HepG2 (cell line): ENCODE results near the gene GCH1. TPM values are rescaled to one million over a fixed set of nuclear protein-coding genes. Genes with fewer than 3 reads are reported as not detected.

Experiments
- ATAC-seq: fragments of 200-7000 bp; cut with Tn5 transposase; 3 replicates; pipeline ENCODE4 v1.9.1; 2020; ENCODE audit warnings: mild to moderate bottlenecking, moderate library complexity
- BruUV-seq: library from RNA; stranded (reverse); fragments of 400-500 nt; replicated peaks from 2 replicates; lab custom pipeline; 2021; lab: Mats Ljungman, UMichigan
- CTCF ChIA-PET: fragments of 300-600 bp; formaldehyde crosslinking; extraction: SDS; loops from one replicate; lab custom pipeline; 2021; ENCODE audit warnings: low total read pairs, inconsistent platforms, low intra/inter-chr PET ratio; lab: Yijun Ruan, JAX
- POLR2A ChIA-PET: fragments of 350-600 bp; sonication (Branson Sonifier 250); formaldehyde crosslinking; loops from one replicate; lab custom pipeline; 2020; ENCODE audit warnings: antibody characterized with exemption, inconsistent platforms; lab: Yijun Ruan, JAX
- DNase-seq: peaks from one replicate; pipeline ENCODE4 v3.0.0-alpha.2; 2015; ENCODE audit warnings: low spot score
- FAIRE-seq: peaks from 3 replicates; lab custom pipeline; 2011; peaks lifted over from hg19 to GRCh38; lab: Jason Lieb, UNC
- H2AFZ ChIP-seq: one replicate; pipeline ENCODE4 v1.6.1; 2011; ENCODE audit warnings: low read length, inconsistent platforms
- H3K27ac ChIP-seq: fragments of 300-600 bp; 3 replicates; pipeline ENCODE4 v1.8.0; 2011; ENCODE audit warnings: mixed run types, mild to moderate bottlenecking, mixed read lengths, low read length, inconsistent platforms; ENCODE audit not compliant: insufficient read depth; ENCODE audit errors: extremely low read length
- H3K27me3 ChIP-seq, 2 experiments: fragments of 200-600 bp in 1 of 2; 2 replicates in 1 of 2; 3 replicates in 1 of 2; pipeline versions ENCODE4 v1.6.0 to v1.8.0; 2011; ENCODE audit warnings: low read length in 2 of 2, mild to moderate bottlenecking in 2 of 2, moderate library complexity in 2 of 2, inconsistent platforms in 1 of 2; ENCODE audit not compliant: insufficient read depth in 2 of 2, control insufficient read depth in 1 of 2
- H3K36me3 ChIP-seq, 2 experiments: fragments of 200-600 bp in 1 of 2; replicated peaks in 1 of 2; 2 replicates in 1 of 2; 3 replicates in 1 of 2; pipeline versions ENCODE4 v1.5.1 to v1.8.0; 2011; ENCODE audit warnings: low read length in 2 of 2, inconsistent platforms in 1 of 2; ENCODE audit not compliant: insufficient read depth in 2 of 2, control insufficient read depth in 1 of 2
- H3K4me1 ChIP-seq: 2 replicates; pipeline ENCODE4 v1.5.1; 2012; ENCODE audit warnings: low read length, inconsistent platforms; ENCODE audit not compliant: insufficient read depth
- H3K4me2 ChIP-seq: 2 replicates; pipeline ENCODE4 v1.6.0; 2011; ENCODE audit warnings: low read depth, low read length, inconsistent platforms
- H3K4me3 ChIP-seq, 3 experiments: fragments of 200-600 bp in 1 of 3; sonication (generic), shearing (Covaris generic) in 1 of 3; replicated peaks in 1 of 3; 2 replicates each; pipeline ENCODE4 v1.5.1; 2011 to 2016; ENCODE audit warnings: low read length in 3 of 3, inconsistent platforms in 2 of 3, low read depth in 2 of 3, mild to moderate bottlenecking in 2 of 3, control low read depth in 1 of 3, mixed read lengths in 1 of 3; ENCODE audit not compliant: insufficient read depth in 1 of 3
- H3K79me2 ChIP-seq: one replicate; pipeline ENCODE4 v1.6.1; 2011; ENCODE audit warnings: low read length, inconsistent platforms; ENCODE audit not compliant: insufficient read depth
- H3K9ac ChIP-seq: 2 replicates; pipeline ENCODE4 v1.6.0; 2011; ENCODE audit warnings: mild to moderate bottlenecking, low read depth, low read length, inconsistent platforms; ENCODE audit not compliant: insufficient read depth
- H3K9me3 ChIP-seq: 2 replicates; pipeline ENCODE4 v1.5.1; 2012; ENCODE audit warnings: mild to moderate bottlenecking, low read length
- H4K20me1 ChIP-seq: 2 replicates; pipeline ENCODE4 v1.6.0; 2011; ENCODE audit warnings: inconsistent platforms, mild to moderate bottlenecking, low read length, moderate library complexity; ENCODE audit not compliant: insufficient read depth
- ATF7 ChIP-seq, 2 experiments: fragments of 450-650 bp in 1 of 2; sonication (generic) in 1 of 2; formaldehyde crosslinking in 1 of 2; IDR thresholded peaks; 2 replicates each; pipeline versions ENCODE4 v1.4.0 to v1.6.1; 2016 to 2020; ENCODE audit warnings: antibody characterized with exemption in 1 of 2, mild to moderate bottlenecking in 1 of 2, missing genetic modification reagents in 1 of 2
- CEBPG ChIP-seq: IDR thresholded peaks from 2 replicates; pipeline ENCODE4 v1.6.1; 2016
- CREB1 ChIP-seq, 2 experiments: fragments of 450-650 bp in 1 of 2; IDR thresholded peaks; 2 replicates each; pipeline ENCODE4 v1.6.1; 2016 to 2017; ENCODE audit warnings: control low read depth in 1 of 2, mild to moderate bottlenecking in 1 of 2, missing compliant biosample characterization in 1 of 2, missing genetic modification characterization in 1 of 2
- CREM ChIP-seq, 2 experiments: sonication (generic) in 1 of 2; formaldehyde crosslinking in 1 of 2; IDR thresholded peaks; 2 replicates each; pipeline versions ENCODE4 v1.4.0 to v1.6.1; 2016 to 2020; ENCODE audit warnings: antibody characterized with exemption in 1 of 2, mild to moderate bottlenecking in 1 of 2, missing genetic modification reagents in 1 of 2
- FOXA3 ChIP-seq: IDR thresholded peaks from 2 replicates; pipeline ENCODE4 v1.6.1; 2016; ENCODE audit warnings: missing genetic modification reagents, missing compliant biosample characterization
- HNF4A ChIP-seq: sonication (generic); formaldehyde crosslinking; IDR thresholded peaks from 2 replicates; pipeline ENCODE4 v1.4.0; 2020; ENCODE audit warnings: missing genetic modification reagents
- HNF4G ChIP-seq, 2 experiments: sonication (generic) in 1 of 2; formaldehyde crosslinking in 1 of 2; IDR thresholded peaks; 2 replicates each; pipeline versions ENCODE4 v1.4.0 to v1.6.1; 2011 to 2020; ENCODE audit warnings: borderline replicate concordance in 2 of 2, low read depth in 2 of 2, mild to moderate bottlenecking in 2 of 2, low read length in 1 of 2, missing genetic modification reagents in 1 of 2, moderate library complexity in 1 of 2
- PHF21A ChIP-seq: sonication (generic); formaldehyde crosslinking; IDR thresholded peaks from 2 replicates; pipeline ENCODE4 v1.5.0; 2020; ENCODE audit warnings: mild to moderate bottlenecking, missing genetic modification reagents
- ZBTB21 ChIP-seq: sonication (generic); formaldehyde crosslinking; IDR thresholded peaks from 2 replicates; pipeline ENCODE4 v1.4.0; 2020; ENCODE audit warnings: missing genetic modification reagents
- ZNF232 ChIP-seq: sonication (generic); formaldehyde crosslinking; IDR thresholded peaks from 2 replicates; pipeline ENCODE4 v1.4.0; 2020; ENCODE audit warnings: missing genetic modification reagents, borderline replicate concordance
- ZNF329 ChIP-seq: sonication (generic); formaldehyde crosslinking; IDR thresholded peaks from 2 replicates; pipeline ENCODE4 v1.9.0; 2021; ENCODE audit warnings: low read depth, mild to moderate bottlenecking, missing genetic modification reagents
- ZNF335 ChIP-seq: sonication (generic); formaldehyde crosslinking; IDR thresholded peaks from 2 replicates; pipeline ENCODE4 v1.4.0; 2020; ENCODE audit warnings: missing genetic modification reagents
- ZNF629 ChIP-seq: sonication (generic); formaldehyde crosslinking; conservative IDR thresholded peaks from 2 replicates; pipeline ENCODE4 v1.5.0; 2020; ENCODE audit warnings: missing genetic modification reagents
- WGBS: methylation state at CpG from one replicate; pipeline ENCODE4 v1.1.6; 2017; ENCODE audit warnings: low lambda C conversion rate; 5-methylcytosine and 5-hydroxymethylcytosine counted together
- in situ Hi-C: cut with HindIII; loops from 2 replicates; pipeline ENCODE4 v1.10.0; 2017; ENCODE audit warnings: low pct_unique_long_range_greater_than_20kb; ENCODE audit not compliant: extremely low pct_ligation_motif_present
- intact Hi-C: fragments of 100-400 bp; cut with micrococcal nuclease; formaldehyde crosslinking; loops from one replicate; pipeline ENCODE4 v1.10.0; 2022; ENCODE audit not compliant: unreplicated experiment
- polyA plus RNA-seq, 8 experiments: library from polyadenylated mRNA; depleted of rRNA in 3 of 8; stranded (reverse) in 7 of 8; unstranded in 1 of 8; fragments of >200 nt; fragmentation: Illumina TruSeq in 4 of 8; extraction: Trizol in 4 of 8; gene quantifications; 2 replicates each; pipeline versions ENCODE4 v1.2.1 to v1.2.3, GENCODE V29; 2011 to 2016; ENCODE audit warnings: low read depth in 4 of 8, missing spikeins in 1 of 8, mixed read lengths in 1 of 8; ENCODE audit not compliant: insufficient read depth in 1 of 8
- total RNA-seq, 5 experiments: library from RNA; depleted of rRNA; stranded (reverse); fragments of >200 nt; fragmentation: Illumina TruSeq; extraction: Trizol; gene quantifications; 2 replicates each; pipeline ENCODE4 v1.2.3, GENCODE V29; 2016; ENCODE audit warnings: low read depth in 1 of 5
- TF ChIP-seq, protein P1 (sequence below): sonication (generic); formaldehyde crosslinking; conservative IDR thresholded peaks from 2 replicates; pipeline ENCODE4 v1.4.0; 2020; ENCODE audit warnings: mild to moderate bottlenecking, missing genetic modification reagents, moderate library complexity
- TF ChIP-seq, protein P2 (sequence below): sonication (generic); IDR thresholded peaks from 2 replicates; pipeline ENCODE4 v1.6.1; 2016; ENCODE audit warnings: low read depth, borderline replicate concordance
- TF ChIP-seq, protein P3 (sequence below): sonication (generic); formaldehyde crosslinking; IDR thresholded peaks from 2 replicates; pipeline ENCODE4 v1.8.0; 2022; ENCODE audit warnings: mild to moderate bottlenecking, missing genetic modification reagents; ENCODE audit not compliant: insufficient replicate concordance

The GCH1 gene
- total and polyA plus RNA-seq, 2 of the 13 experiments (the other 11 are each of a cell fraction or from before 2014, with no cell fraction given): 15.0 to 25.2 TPM

DNA sequence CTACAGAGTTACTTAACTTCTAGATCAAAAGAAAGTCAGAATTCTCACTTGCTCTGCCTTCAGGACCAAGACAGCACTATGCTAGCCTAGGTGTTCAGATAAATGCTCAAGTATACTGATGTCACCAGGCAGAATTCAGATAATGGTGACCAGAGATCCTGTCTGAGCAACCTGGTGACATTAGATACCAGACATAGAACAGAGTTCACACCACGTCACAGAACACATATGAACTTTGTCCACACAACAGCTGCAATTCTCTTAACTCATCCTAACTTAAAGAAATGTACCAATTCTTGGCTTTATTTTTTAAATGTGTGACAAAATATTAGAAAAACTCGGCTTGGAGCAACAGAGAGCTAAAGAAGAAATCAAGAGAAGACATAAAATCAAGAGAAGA lies 58.1 kb downstream of the GCH1 start:
- Histone ChIP-seq H3K27ac (peak overlapping the region; percentile 25), H3K79me2 (no peaks in the 10 kb centered on the region), H3K36me3 (peaks cover 0 to 8% of the 10 kb centered on the region in 2 experiments; a peak in 2 of 5 replicates), H3K27me3 (no peaks in the 10 kb centered on the region), H3K9me3 (no peaks in the 10 kb centered on the region), H4K20me1 (no peaks in the 10 kb centered on the region), H2AFZ (no peak overlapping the region), H3K4me2 (no peak overlapping the region), H3K4me3 (no peak overlapping the region), H3K4me1 (peaks cover 34% of the 10 kb centered on the region), H3K9ac (no peak overlapping the region)
- 29% methylated on average over 2 of the region's 2 CpGs for WGBS
- intact Hi-C loops: loop anchor here (1.0 kb wide), 1 partner anchor 9 kb away; no protein-coding TSS in a partner anchor
- no peak for TF ChIP-seq ZNF335 (CRISPR knock-in tag)
- TF ChIP-seq ZNF232: no peak
- peak; percentile 52; the same call in 1 of the 2 replicates for TF ChIP-seq CREM (IDR thresholded peaks at IDR 0.05)
- TF ChIP-seq CREM (CRISPR knock-in tag; IDR thresholded peaks at IDR 0.05): no peak
- TF ChIP-seq PHF21A: no peak
- TF ChIP-seq FOXA3 (CRISPR knock-in tag): 0 out of 2 replicates have a peak, but pooled peaks have one; percentile 9
- peak; percentile 32; the same call in 1 of the 2 replicates for TF ChIP-seq ZBTB21 (CRISPR knock-in tag)
- TF ChIP-seq CREB1 (IDR thresholded peaks at IDR 0.05): peak; percentile 82
- TF ChIP-seq CREB1 (CRISPR knock-in tag; IDR thresholded peaks at IDR 0.05): peak; percentile 74
- TF ChIP-seq ZNF329 (CRISPR knock-in tag): no peak
- peak; percentile 20; the same call in 1 of the 2 replicates for TF ChIP-seq CEBPG
- TF ChIP-seq HNF4G (IDR thresholded peaks at IDR 0.05; ENCODE audit: borderline replicate concordance, low read depth, low read length): 0 out of 2 replicates have a peak, but pooled peaks have one; percentile 27
- no peak for TF ChIP-seq HNF4G (CRISPR knock-in tag; IDR thresholded peaks at IDR 0.05; ENCODE audit: borderline replicate concordance, low read depth)
- TF ChIP-seq, protein P1, sequence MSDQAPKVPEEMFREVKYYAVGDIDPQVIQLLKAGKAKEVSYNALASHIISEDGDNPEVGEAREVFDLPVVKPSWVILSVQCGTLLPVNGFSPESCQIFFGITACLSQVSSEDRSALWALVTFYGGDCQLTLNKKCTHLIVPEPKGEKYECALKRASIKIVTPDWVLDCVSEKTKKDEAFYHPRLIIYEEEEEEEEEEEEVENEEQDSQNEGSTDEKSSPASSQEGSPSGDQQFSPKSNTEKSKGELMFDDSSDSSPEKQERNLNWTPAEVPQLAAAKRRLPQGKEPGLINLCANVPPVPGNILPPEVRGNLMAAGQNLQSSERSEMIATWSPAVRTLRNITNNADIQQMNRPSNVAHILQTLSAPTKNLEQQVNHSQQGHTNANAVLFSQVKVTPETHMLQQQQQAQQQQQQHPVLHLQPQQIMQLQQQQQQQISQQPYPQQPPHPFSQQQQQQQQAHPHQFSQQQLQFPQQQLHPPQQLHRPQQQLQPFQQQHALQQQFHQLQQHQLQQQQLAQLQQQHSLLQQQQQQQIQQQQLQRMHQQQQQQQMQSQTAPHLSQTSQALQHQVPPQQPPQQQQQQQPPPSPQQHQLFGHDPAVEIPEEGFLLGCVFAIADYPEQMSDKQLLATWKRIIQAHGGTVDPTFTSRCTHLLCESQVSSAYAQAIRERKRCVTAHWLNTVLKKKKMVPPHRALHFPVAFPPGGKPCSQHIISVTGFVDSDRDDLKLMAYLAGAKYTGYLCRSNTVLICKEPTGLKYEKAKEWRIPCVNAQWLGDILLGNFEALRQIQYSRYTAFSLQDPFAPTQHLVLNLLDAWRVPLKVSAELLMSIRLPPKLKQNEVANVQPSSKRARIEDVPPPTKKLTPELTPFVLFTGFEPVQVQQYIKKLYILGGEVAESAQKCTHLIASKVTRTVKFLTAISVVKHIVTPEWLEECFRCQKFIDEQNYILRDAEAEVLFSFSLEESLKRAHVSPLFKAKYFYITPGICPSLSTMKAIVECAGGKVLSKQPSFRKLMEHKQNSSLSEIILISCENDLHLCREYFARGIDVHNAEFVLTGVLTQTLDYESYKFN (CRISPR knock-in tag): peak; percentile 60
- TF ChIP-seq, protein P2, sequence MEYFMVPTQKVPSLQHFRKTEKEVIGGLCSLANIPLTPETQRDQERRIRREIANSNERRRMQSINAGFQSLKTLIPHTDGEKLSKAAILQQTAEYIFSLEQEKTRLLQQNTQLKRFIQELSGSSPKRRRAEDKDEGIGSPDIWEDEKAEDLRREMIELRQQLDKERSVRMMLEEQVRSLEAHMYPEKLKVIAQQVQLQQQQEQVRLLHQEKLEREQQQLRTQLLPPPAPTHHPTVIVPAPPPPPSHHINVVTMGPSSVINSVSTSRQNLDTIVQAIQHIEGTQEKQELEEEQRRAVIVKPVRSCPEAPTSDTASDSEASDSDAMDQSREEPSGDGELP: 0 out of 2 replicates have a peak, but pooled peaks have one; percentile 17
- TF ChIP-seq HNF4A (CRISPR knock-in tag): peak; percentile 65
- TF ChIP-seq ZNF629 (CRISPR knock-in tag): no peak
- TF ChIP-seq, protein P3, sequence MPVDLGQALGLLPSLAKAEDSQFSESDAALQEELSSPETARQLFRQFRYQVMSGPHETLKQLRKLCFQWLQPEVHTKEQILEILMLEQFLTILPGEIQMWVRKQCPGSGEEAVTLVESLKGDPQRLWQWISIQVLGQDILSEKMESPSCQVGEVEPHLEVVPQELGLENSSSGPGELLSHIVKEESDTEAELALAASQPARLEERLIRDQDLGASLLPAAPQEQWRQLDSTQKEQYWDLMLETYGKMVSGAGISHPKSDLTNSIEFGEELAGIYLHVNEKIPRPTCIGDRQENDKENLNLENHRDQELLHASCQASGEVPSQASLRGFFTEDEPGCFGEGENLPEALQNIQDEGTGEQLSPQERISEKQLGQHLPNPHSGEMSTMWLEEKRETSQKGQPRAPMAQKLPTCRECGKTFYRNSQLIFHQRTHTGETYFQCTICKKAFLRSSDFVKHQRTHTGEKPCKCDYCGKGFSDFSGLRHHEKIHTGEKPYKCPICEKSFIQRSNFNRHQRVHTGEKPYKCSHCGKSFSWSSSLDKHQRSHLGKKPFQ (CRISPR knock-in tag): peak; percentile 65
- 0 out of 2 replicates have a peak, but pooled peaks have one; percentile 15 for TF ChIP-seq ATF7 (IDR thresholded peaks at IDR 0.05)
- TF ChIP-seq ATF7 (CRISPR knock-in tag; IDR thresholded peaks at IDR 0.05): no peak
- DNase-seq (peak; percentile 57), FAIRE-seq (no peak), ATAC-seq (peak; percentile 62)
- in situ Hi-C loops: no loop called here
- ChIA-PET POLR2A (no interaction called here), CTCF (no interaction called here)
- BruUV-seq: no TSS peak
